Thyroid gland (tissue), 4 donors: Measurements from ENCODE around the gene SCN4A.

Experiments
- CTCF ChIP-seq, 6 experiments: fragments of 200-600 bp in 3 of 6; fragments of 450-650 bp in 3 of 6; sonication (generic) in 3 of 6; IDR thresholded peaks; one replicate each; pipeline ENCODE4 v1.5.1; 2016 to 2019; ENCODE audit warnings: antibody characterized with exemption in 6 of 6, mild to moderate bottlenecking in 2 of 6, inconsistent platforms in 1 of 6, moderate library complexity in 1 of 6
- POLR2A ChIP-seq, 2 donors: fragments of 450-650 bp; IDR thresholded peaks; one replicate each; pipeline ENCODE4 v1.6.1; 2017; ENCODE audit warnings: antibody characterized with exemption in 2 of 2, mild to moderate bottlenecking in 2 of 2, moderate library complexity in 1 of 2

GRCh38 chr17:63929860-63930766 lies 42.6 kb downstream of the SCN4A start:
- TF ChIP-seq CTCF (IDR thresholded peaks at IDR 0.05) = no peak
- TF ChIP-seq POLR2A (IDR thresholded peaks at IDR 0.05) = no peak
